Coronary artery (tissue), 2 donors: ENCODE results near the gene CASZ1.

Experiments
- DNase-seq: peaks from one replicate; pipeline ENCODE4 v3.0.0-alpha.2; 2017; ENCODE audit warnings: low spot score
- H3K27ac ChIP-seq, 2 donors: fragments of 200-600 bp; sonication (generic); one replicate each; pipeline ENCODE4 v1.5.1; 2016 to 2019
- H3K4me3 ChIP-seq: fragments of 200-600 bp; sonication (generic); 2 replicates; pipeline ENCODE4 v1.5.1; 2016; ENCODE audit warnings: mild to moderate bottlenecking, moderate library complexity
- TF ChIP-seq, protein P1 (sequence below): fragments of 200-600 bp; sonication (generic); IDR thresholded peaks from one replicate; pipeline ENCODE4 v1.5.1; 2019; ENCODE audit warnings: antibody characterized with exemption

CASZ1 gene

DNA sequence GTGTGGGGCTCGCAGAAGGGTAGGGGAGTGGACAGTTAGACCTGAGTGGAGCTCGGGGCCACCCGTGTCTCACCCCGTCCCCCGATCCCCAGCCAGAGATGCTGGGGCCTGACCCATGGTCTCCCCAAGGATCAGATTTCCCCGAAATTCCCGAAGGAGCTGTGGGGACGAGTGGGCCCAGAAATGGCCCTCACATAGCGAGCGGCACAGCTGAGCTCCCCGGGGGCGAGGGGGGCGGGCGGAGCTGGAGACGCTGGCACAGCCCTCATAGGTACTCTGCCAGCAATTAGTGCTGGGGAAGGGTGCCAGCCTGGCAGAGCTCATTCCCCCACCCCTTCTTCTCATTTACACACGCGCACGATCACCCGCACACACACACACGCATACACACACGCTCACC, 9.2 kb downstream of the CASZ1 start:
- no peak overlapping the region for H3K4me3 ChIP-seq
- DNase-seq = no peak
- TF ChIP-seq, protein P1, sequence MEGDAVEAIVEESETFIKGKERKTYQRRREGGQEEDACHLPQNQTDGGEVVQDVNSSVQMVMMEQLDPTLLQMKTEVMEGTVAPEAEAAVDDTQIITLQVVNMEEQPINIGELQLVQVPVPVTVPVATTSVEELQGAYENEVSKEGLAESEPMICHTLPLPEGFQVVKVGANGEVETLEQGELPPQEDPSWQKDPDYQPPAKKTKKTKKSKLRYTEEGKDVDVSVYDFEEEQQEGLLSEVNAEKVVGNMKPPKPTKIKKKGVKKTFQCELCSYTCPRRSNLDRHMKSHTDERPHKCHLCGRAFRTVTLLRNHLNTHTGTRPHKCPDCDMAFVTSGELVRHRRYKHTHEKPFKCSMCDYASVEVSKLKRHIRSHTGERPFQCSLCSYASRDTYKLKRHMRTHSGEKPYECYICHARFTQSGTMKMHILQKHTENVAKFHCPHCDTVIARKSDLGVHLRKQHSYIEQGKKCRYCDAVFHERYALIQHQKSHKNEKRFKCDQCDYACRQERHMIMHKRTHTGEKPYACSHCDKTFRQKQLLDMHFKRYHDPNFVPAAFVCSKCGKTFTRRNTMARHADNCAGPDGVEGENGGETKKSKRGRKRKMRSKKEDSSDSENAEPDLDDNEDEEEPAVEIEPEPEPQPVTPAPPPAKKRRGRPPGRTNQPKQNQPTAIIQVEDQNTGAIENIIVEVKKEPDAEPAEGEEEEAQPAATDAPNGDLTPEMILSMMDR = no peak
- H3K27ac ChIP-seq = no peak overlapping the region

DNA sequence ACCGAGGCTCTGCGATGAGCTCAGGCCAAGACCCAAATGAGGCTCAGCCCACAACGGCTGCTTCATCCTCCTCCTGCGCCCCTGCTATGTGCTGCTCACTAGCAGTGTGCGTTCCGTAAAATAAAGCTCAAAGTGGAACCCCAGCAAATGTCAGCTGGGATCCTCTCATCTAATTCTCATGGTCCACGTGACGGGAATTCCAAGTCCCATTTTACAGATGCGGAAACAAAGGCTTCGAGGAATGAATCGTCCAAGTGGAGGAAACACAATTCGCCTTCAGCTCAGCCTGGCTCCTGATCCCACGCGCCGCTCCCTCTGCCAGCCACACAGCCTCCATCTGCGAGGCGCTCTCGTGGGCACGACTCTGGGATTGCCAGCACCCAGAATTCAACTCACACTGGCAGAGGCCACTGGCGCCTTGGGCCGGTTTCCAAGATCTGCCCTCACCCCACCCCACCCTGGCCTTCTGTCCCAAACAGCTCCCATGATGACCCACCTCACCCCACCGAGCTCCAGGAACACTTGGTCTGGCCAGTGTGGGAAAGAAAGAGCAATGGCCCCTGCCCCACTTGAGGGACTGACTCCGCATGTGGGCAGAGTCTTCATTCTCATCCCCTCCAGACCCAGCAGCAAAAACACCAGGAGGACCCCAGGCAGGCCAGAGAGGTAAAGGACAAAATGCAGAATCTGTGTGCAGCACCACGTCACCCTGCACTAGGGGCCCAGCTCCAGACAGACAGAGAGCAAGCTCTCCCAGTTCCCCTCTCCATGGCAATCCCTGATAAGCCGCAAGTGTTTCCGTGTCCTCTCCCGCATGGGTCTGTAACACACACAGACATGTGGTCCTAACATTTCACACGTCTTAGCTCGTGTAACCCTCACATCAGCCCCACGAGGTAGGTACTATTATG, 10.5 kb downstream of the CASZ1 start:
- TF ChIP-seq, protein P1 = no peak
- no peak overlapping the region for H3K27ac ChIP-seq
- no peak for DNase-seq
- H3K4me3 ChIP-seq = no peak overlapping the region

GRCh38 chr1:10784998-10785727, 11.3 kb downstream of the CASZ1 start:
- Histone ChIP-seq H3K27ac (no peak overlapping the region), H3K4me3 (no peak overlapping the region)
- DNase-seq = no peak
- TF ChIP-seq, protein P1 = no peak

- no peak for DNase-seq
- Histone ChIP-seq H3K27ac (no peak overlapping the region), H3K4me3 (no peak overlapping the region)
- TF ChIP-seq, protein P1 = no peak
These were observed 13.8 kb downstream of the CASZ1 start for GRCh38 chr1:10782491-10783244.

GRCh38 chr1:10781137-10781536, 15.3 kb downstream of the CASZ1 start:
- TF ChIP-seq, protein P1 = no peak
- H3K27ac ChIP-seq = no peak overlapping the region
- no peak overlapping the region for H3K4me3 ChIP-seq
- no peak for DNase-seq

GRCh38 chr1:10779841-10780240, 16.6 kb downstream of the CASZ1 start:
- DNase-seq = no peak
- H3K27ac ChIP-seq = no peak overlapping the region
- H3K4me3 ChIP-seq = no peak overlapping the region
- TF ChIP-seq, protein P1 = no peak
